COLO829 (cell line): ENCODE data around the gene STXBP2.
A peak's percentile ranks its signal among the peaks of the same experiment; 100 is the strongest.

Experiments used
- DNase-seq: peaks from one replicate; pipeline ENCODE4 v3.0.0; 2012; ENCODE audit warnings: low spot score

The STXBP2 gene

GRCh38 chr19:7655581-7655980, 18.7 kb downstream of the STXBP2 start:
- DNase-seq = no peak

- DNase-seq = no peak
These were observed 20.3 kb downstream of the STXBP2 start for GRCh38 chr19:7657131-7657751.

DNA sequence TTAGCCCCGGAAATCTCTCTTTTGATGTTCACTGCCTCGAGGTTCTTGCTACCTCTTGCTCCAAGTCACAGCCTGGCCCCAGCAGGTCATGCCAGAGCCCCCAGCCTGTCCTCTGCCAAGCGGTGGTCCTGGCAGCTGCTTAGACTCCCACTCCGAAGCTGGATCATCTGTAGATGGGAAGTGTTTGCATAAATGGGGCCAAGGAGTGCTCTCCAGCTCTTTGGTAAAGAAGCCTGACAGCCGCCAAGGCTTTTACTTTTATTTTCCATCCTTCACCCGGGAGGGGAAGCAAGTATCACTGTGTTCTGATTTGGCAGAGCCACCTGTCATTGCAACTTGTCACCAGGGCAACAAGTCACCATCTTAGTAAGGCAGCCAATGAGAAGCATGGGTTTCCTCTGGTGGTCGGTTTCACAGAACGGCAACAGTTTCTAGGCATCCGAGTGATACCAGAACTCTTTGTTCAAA, 21.3 kb downstream of the STXBP2 start:
- no peak for DNase-seq

- no peak for DNase-seq
These were observed 25.0 kb downstream of the STXBP2 start for GRCh38 chr19:7661744-7662538.

- no peak for DNase-seq
These were observed 25.7 kb downstream of the STXBP2 start for GRCh38 chr19:7662657-7663056.

DNA sequence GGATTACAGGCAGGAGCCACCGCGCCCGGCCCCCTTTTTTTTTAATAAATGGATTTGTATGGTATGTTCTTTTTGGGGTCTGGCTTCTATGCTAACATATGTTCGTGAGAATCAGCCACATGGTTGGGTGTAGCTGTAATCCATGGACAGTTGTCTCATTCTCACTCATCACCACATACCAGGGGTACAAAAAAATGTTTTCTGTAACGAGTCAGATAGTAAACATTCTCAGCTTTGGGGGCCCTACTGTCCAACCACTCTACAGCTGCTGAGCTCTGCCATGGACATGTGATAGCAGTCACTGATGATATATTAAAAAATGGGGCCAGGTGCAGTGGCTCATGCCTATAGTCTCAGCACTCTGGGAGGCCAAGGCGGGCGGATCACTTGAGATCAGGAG, 26.8 kb downstream of the STXBP2 start:
- no peak for DNase-seq

DNA sequence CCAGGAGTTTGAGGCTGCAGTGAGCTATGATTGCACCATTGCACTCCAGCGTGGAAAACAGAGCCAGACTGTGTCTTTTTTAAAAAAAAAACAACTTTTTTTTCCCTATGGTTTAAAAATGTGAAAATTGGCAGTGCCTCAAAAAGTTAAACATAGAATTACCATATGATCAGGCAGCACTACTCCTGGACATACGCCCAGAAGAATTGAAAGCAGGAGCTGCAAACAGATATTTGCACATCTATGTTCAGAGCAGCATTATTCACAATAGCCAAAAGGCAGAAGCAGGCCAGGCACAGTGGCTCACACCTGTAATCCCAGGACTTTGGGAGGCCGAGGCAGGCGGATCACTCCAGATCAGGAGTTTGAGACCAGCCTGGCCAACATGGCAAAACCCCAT, 28.2 kb downstream of the STXBP2 start:
- no peak for DNase-seq

DNA sequence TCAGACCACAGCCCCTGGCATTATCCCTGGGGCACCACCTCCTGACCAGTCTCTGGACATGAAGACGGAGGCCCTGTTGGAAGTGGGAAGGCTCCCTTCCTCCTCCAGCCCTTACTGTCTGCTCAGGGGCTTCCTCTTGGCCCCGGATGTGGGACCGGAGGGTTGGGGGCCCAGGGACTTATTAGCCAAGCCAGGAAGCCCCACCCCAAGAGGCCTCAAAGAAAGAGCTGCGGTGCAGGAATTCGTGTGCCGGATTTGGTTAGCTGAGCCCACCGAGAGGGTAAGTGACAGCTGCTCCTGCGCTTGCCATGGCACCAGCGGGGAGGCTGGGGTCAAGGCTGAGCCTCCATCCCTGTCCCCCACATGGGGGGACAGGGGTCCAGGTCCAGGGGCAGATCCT, 31.9 kb downstream of the STXBP2 start, which contains the start of gene RETN:
RETN (plus strand) TSS at position 208 of the 400 bp plus-strand sequence. CDS start 278 bp downstream, outside the sequence.
- DNase-seq = no peak

GRCh38 chr19:7669641-7670040, 32.7 kb downstream of the STXBP2 start:
- no peak for DNase-seq

- DNase-seq = no peak
These were observed 33.4 kb downstream of the STXBP2 start for GRCh38 chr19:7670150-7670783.

DNA sequence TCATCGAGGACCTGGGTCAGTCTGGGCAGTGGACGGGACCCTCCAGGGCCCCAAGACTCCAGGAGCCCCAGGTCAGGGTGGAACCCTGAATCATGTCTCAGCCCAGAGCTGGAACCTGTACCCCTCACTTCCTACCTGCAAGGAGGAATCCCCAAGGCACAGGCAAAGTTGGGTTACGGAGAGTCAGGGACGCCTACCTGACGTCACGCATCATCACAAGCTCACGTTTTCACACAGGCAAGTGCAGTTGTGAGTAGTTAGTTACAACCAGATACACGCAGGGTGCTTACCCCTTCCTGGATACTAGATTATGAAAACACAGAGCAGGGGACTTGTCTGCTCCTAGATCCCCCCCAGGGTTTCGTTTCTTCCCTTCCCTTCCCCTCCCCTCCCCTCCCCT, 33.9 kb downstream of the STXBP2 start:
- DNase-seq = no peak

- DNase-seq = no peak
These were observed 35.6 kb downstream of the STXBP2 start for GRCh38 chr19:7672522-7672921.

DNA sequence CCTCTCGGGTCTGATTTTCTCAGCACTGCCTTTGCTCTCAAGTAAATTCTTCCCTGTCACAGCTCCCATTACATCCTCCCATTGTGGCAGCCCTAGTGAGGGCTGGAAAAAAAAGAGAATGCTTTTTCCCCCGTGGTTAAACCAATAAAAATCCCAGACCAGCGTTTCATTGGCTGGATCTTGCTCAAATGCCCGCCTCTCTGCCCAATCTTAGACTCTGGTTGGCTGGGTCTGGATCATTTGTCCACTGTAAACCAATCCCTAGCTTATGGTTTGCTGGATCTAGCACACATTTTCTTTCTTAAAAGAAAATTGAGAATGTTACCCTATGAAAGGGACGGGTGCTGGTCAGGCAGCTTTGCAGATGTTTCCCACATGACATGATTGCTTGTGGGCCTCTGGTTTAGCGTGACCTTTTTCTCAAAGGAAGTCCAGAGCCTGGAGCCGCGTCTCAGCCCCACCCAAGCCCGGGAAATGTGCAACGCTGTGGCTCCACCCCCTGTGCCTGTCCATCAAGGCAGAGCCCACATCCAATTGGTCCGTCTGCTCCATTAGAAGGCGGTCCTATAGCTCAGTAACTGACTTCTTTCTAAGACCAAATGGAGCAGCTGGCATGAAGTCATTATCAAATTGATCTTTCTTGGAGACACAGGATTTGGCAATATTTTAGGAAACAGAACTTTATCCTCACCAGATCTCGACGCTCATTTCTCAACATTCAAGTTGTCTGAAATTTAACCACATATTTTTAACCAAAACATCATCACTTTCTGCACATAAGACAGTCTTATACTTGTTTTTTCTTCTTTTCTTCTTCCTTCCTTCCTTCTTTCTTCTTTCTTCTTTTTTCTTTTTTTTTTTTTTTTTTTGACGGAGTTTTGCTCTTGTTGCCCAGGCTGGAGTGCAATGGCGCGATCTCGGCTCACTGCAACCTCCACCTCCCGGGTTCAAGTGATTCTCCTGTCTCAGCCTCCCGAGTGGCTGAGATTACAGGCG, 37.4 kb downstream of the STXBP2 start:
- peak; percentile 58 for DNase-seq

DNA sequence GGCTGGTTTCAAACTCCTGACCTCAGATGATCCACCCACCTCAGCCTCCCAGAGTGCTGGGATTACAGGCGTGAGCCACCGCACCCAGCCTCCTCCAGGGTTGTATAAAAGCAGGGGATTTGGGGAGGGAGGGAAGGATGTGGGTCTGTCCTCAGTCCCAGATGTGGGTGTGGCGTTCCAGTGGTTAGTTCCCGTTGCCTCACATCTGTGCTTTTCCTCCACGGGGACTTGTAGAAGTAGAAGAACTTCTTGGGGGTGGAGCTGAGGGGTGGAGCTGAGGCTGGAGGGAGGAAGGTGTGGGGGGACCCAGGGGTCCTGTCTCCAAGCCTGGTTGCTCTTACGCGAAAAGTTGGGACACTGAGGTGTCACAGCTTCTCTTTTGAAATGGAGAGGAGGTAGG, 39.5 kb downstream of the STXBP2 start:
- DNase-seq = no peak

- DNase-seq = no peak
These were observed 39.9 kb downstream of the STXBP2 start, which contains the start of gene MCEMP1 for GRCh38 chr19:7676854-7677253. Gene MCEMP1 (plus strand): TSS chr19:7677090. CDS start chr19:7677121, 31 bp downstream.

DNA sequence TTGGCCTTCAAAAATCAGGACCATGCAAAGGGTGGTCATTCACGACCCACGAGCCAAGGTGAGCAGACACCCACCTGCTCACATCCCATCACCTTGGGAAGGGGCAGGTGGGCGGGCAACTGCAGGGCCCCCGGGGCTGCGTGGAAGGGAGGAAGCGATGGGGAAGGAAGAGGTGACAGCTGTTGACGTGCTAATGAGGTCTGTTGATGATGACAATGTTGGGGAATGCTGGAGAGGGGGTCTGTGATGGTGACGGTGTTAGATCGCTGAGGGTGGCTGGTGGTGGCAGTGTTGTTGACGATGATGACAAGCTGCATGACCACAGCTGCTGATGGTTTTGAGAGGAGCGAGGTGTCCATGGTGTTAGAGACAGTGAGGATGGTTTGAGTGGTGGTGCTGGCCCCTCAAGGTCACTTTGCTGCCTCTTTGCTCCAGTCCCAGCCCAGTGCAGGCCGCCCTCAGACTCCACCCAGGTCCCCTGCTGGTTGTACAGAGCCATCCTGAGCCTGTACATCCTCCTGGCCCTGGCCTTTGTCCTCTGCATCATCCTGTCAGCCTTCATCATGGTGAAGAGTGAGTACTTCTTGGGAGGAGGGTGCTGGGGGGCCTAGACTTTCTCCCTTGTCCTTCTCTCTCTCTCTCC, 40.9 kb downstream of the STXBP2 start:
- no peak for DNase-seq

GRCh38 chr19:7678971-7679751, 42.3 kb downstream of the STXBP2 start:
- DNase-seq = no peak

GRCh38 chr19:7679771-7680605, 43.1 kb downstream of the STXBP2 start:
- DNase-seq = no peak

DNA sequence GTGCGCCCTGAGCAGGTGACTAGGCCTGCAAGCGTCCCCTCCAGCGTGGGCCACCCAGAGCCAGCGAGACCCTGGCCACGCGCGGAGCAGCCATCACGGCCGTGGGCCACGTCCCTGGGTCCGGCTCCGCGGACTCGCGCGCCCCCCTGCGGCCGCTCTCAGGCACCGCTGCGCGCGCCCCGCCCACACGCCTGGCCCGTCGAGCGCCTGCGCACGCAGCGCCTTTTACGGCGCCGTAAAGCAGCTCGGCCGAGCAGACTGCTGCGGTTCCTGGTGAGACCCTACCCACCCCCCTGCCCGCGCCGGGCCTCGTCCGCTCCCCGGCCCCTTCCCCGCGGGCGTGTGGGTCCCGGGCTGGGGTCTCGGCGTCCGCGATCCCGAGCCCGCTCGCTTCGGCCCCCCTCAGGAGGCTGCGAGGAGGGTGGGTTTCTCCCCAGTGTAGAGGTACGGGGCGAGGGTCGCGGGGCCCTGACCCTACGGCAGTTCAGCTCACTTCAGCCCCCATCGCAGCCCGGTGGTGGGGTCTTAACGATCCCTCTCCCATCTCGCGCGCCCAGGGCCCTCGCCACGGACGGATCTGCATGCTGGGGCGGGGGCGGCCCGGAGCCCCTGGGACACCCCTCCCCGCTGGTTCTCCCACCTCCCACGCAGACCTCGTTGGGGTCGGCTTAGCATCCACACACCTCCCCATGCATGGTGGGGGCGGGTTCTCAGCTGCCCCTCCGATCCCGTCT, 43.9 kb downstream of the STXBP2 start, which contains the start of gene TRAPPC5:
TRAPPC5 (plus strand) TSS at position 228 of the 734 bp plus-strand sequence. CDS start 1,421 bp downstream, outside the sequence.
- peak; percentile 66 for DNase-seq
